NCI-H1092 treated with DMSO at 0.1 percent for 48 hours (cell line): Measurements from ENCODE around the gene SCARB1.

Experiments
- DNase-seq: peaks from one replicate; lab custom pipeline; 2025; lab: John Stamatoyannopoulos, UW

Gene SCARB1

GRCh38 chr12:124842073-124842749, 21.5 kb downstream of the SCARB1 start:
- DNase-seq = peak; percentile 72

DNA sequence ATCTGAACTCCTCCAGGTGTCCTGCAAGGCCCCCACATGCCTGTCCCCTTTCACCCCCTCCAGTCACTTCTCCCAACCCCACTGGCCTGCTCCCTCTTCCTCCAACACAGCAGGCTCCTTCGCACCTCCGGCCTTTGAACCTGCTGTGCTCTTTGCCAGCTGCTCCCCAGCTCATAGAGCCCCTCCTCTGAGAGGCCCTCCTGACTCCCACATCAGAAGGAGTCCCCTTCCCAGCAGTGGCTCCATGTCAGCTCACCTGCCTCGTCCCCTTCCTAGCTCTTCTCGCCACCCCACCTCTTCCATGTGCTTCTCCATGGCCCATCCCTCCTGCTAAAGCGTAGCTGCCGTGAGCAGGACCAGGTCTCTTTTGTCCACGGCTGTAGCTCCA, 22.1 kb downstream of the SCARB1 start:
- DNase-seq = no peak

GRCh38 chr12:124837958-124838803, 25.5 kb downstream of the SCARB1 start:
- peak; percentile 87 for DNase-seq

GRCh38 chr12:124837249-124837897, 26.3 kb downstream of the SCARB1 start:
- DNase-seq = no peak

- DNase-seq = no peak
Measured at GRCh38 chr12:124836759-124837158, 26.9 kb downstream of the SCARB1 start.

DNA sequence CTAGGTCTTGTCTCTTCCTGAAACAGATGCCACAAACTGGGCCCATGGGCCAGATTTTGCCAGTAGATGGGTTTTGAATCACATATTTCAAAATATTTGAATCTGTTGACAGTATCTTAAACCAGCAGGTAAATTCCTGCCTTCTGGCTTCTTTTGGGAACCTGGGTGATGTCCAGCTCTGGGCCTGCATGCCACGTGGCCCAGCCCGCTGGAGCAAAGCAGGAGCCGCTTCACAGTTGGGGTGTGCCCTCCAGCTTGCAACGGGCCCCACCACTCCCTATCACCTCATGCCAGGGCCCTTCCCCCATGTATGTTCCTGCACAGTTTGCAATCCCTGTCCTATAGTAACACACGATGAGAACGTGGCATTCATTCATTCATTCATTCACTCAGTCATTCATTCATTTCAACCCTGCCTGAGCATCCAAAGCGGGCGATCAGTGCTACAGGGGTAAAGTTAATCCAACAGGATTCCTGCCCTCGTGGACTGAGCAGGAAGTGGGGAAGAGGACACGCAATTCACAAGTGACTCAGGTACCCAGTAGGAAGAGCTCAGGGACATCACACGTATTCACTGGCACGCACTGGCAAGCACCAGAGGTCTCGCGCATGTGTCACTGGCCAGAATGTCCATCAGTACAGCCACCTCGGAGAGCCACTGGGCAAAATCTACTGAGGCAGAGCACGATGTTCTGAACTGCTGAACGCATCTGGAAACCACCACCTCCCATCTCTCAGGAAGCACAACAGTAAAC, 27.8 kb downstream of the SCARB1 start:
- no peak for DNase-seq

- DNase-seq = no peak
Measured at GRCh38 chr12:124834822-124835221, 28.8 kb downstream of the SCARB1 start.

DNA sequence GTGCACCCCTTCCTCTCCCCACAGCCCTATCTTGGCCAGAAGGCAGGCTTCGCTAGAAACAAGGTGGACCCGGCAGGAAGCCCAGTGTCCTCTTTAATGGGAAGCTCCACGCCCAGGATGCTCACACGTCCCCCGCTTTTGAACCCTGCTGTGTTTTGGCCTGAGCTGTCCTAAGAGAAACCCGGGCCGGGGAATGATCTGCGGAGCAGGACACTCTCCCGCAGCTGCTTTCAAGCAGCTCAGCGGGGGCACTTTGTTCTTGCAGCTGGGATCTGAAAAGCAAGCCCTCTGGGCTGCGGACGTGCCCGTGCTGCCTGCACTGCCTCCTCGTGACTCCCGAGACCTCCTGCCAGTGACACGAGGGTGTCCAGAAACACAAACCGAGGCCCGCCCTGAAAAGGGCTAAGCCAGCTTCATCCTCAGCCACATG, 30.0 kb downstream of the SCARB1 start:
- peak; percentile 62 for DNase-seq

DNA sequence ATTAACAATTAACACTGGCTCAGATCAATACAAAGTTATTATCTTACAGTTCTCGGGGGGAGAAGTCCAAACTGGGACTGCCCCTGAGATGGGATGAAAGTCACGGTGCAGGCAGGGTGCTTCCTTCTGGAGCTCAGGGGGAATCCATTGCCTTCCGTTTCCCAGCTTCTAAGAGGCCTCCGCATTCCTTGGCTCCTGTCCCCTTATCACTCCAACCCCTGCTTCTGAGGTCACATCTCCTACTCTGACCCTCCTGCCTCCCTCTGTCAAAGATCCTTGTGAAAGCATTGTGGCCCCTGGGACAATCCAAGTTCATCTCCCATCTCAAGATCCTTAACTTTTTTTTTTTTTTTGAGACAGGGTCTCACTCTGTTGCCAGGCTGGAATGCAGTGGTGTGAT, 30.8 kb downstream of the SCARB1 start:
- DNase-seq = no peak

DNA sequence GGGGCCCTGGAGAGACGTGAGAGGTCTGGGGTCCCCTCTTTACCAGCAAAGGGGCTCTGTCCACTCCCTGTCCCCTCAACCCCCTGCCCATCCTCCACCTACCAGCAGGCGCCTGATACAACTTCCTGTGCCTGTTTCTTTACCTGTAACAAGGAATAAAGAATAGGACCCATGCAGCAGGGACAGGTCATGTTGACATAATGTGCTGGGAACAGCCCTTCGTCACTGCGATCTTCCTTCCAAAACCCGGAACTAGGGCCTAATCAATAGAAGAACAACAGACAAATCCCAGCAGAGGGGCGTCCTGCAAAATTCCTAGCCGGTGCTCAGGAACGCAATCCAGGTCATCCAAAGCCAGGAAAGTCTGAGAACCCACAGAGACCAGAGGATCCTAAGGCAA, 32.1 kb downstream of the SCARB1 start:
- DNase-seq = no peak

- no peak for DNase-seq
Measured at GRCh38 chr12:124830306-124830705, 33.4 kb downstream of the SCARB1 start.

DNA sequence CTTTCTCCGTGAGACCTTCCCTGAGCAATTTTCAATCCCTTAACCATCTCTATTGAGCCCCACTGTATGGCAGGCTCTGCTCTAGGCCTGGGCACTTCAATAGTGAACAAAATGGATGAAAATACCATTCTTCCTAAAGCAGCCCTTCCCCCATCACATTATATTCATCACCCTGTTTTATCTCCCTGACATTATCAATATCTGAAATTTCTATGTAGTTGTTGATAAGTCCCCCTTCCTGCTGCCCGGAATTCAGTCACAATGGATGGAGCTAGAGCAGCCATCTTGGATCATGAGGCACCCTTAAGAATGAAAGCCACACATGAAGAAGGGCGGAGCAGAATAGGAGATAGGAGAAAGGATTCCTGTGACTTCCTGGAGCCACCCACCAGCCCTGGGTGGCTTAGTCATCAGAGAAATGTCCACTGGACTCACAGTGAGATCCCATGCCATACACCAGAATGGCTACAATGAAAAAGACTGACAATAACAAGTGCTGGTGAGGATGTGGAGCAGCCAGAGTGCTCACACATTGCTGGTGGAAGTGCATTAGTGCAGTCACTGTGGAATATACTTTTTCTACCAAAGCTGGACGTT, 33.9 kb downstream of the SCARB1 start:
- DNase-seq = no peak

DNA sequence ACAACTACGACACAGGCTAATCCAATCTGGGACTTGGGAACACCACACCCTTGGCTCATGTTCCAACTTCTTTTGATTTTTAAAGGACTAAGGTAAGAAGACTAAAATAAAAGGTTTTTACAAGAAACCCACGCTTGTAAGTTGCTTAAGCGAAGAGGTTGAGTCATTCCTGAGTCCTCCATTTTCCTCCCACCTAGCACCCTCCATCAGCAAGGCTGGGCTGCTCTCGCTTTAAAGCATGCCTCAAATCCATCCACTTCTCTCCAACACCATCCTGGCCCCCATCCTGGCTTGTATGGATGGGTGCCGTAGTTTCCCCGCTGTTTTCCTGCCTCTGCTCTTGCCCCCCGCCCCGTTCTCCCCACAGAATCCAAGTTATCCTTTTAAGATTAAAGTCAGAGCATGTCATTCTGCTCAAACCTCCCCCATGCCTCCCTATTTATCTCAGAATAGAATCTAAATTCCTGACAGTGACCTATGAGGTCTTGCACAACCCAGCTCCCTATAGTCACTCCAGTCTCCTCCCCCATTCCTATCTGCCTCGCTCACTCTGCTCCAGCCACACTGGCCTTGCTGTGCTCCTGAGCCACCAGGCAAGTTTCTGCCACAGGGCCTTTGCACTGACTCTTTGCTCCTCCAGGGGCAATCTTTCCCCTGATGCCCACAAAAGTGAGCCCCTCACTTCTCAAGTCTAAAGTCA, 34.5 kb downstream of the SCARB1 start:
- DNase-seq = no peak

DNA sequence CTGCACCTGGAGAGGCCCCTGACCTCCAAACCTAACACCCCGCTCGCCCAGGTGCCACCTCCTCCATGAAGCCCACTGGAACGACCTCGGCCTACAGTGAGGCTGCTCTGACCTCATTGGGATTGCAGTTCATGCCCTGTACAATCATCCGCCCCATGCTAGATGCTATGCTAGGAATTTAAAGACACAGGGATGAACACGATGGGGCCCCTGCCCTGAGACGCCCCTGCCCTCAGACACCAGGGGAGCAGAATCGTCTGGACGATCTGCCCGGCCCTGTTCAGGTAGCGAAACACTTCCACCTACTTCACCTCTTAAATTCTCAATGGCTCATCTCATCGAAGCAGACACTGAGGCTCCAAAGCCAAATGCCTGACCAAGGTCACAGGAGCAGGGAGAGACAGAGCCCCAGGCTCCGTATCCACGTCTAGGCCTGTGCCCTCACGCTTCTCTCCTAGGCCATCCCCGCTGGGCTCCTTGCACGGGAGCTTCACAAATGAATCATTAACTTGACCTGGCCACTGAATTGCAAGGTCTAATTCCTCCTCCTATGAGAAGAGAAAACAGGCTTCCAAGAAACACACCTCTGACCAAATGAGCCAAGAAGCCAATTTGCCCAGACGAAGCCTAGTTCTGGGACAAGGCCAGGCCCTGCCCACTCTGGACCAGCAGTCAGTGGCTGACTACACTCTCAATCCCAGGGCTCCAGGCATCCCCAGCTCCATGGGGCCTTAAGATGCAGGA, 35.2 kb downstream of the SCARB1 start:
- no peak for DNase-seq

- peak; percentile 19 for DNase-seq
Measured at GRCh38 chr12:124827588-124828184, 36.0 kb downstream of the SCARB1 start.

GRCh38 chr12:124824195-124824594, 39.5 kb downstream of the SCARB1 start:
- DNase-seq = no peak

GRCh38 chr12:124823272-124823970, 40.2 kb downstream of the SCARB1 start:
- DNase-seq = no peak

DNA sequence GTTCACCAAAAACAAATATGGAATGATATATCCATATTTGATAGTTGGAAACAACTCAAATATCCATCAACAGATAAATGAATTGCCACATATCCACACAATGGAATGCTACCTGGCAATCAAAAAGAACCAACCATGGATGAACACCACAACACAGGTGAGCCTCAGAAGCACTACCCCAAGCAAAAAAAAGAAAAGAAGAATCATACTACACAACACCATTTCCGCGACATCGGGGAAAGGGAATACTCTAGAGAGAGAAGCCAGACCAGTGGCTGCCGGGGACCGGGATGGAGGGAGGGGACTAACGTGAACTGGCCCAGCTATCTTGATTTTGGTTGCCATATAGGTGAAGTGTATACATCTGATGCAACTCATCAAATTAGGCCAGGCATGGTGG, 41.4 kb downstream of the SCARB1 start:
- DNase-seq = no peak
